GM04503 (cell line): ENCODE measurements around the gene ATP2B2.
"Not testable (repeated sequence)": the region's sequence is repeated elsewhere in the genome, so short reads cannot be mapped to it uniquely, and the experiment has no call there.

Experiments
- DNase-seq: peaks from one replicate; pipeline ENCODE4 v3.0.0-alpha.2; 2012; ENCODE audit warnings: low read depth

The ATP2B2 gene

DNA sequence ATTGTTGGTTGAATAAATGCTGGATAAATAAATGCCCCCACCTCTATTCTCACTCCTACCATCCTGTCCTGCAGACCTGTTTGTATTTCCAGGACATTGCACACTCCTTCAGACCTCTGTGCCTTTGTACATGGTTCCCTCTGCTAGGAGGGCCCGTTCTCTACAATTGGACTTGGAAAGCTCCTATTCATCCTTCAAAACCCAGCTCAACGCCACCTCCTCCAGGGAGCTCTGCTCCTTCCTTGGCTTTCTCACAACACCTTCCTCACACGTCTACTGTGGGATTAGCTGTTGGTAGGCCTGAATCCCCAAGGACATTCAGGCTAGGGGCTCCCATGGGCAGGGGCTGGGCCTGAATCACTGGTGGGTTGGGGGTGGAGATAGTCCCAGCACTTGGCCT, 105.8 kb downstream of the ATP2B2 start:
- no peak for DNase-seq

- no peak for DNase-seq
These were observed 107.0 kb downstream of the ATP2B2 start for GRCh38 chr3:10398341-10398740.

DNA sequence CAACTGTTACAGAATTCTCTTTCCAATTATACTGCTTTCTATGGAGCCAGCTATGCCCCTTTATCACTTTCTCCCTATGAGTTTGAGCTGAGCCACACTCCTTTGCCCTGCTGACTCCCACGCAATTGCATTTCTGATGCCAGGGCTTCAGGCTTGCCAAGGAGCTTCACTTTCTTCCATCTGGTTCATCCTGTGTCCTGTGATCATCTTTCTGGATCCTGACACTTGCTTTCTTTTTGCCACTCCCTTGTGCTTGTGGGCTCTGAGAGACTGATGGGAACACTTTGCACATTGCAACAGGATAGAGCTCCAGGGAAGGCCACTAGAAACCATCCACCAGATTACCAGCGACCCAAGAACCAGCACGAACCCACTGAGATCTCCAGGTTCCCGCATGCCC, 107.5 kb downstream of the ATP2B2 start:
- DNase-seq = no peak

GRCh38 chr3:10396931-10397330, 108.5 kb downstream of the ATP2B2 start:
- no peak for DNase-seq

DNA sequence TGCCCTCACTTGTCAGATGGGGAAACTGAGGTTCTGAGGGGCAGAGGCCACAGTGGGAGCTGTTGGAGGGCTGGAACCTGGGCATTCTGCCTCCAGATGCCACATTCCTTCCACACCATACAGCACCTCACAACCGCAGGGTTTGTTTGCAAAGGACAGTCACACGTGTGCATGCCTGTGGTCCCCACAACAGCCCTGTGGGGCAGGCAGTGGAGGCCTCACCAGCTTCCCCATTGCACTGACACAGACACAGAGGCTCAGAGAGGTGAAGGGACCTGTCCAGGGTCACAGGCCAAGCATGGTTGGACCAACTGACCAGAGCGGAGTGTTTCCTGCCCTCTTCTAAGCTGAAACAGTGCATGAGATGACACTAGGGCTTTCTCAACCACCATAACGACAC, 109.3 kb downstream of the ATP2B2 start:
- DNase-seq = no peak

GRCh38 chr3:10395671-10396070, 109.7 kb downstream of the ATP2B2 start:
- no peak for DNase-seq

DNA sequence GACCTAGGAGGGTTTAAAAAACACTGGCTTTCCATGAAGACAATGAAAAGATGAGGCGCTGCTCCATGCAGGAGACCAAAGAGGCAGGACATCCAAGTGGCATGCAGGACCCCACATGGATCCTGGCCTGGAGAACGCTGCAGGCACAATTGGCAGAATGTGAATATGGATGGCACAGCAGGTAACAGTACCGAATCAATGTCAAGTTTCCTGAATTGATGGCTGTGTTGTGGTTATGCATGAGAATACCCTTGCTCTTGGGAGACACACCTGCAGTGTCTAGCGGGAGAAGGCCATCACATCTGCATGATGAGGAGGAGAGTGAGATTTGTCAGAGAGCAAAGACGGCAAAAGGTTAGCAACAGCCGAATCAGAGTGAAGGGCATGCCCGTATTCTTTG, 110.2 kb downstream of the ATP2B2 start:
- no peak for DNase-seq

- DNase-seq = no peak
These were observed 110.8 kb downstream of the ATP2B2 start for GRCh38 chr3:10394491-10395025.

- no peak for DNase-seq
These were observed 111.9 kb downstream of the ATP2B2 start for GRCh38 chr3:10393514-10393913.

DNA sequence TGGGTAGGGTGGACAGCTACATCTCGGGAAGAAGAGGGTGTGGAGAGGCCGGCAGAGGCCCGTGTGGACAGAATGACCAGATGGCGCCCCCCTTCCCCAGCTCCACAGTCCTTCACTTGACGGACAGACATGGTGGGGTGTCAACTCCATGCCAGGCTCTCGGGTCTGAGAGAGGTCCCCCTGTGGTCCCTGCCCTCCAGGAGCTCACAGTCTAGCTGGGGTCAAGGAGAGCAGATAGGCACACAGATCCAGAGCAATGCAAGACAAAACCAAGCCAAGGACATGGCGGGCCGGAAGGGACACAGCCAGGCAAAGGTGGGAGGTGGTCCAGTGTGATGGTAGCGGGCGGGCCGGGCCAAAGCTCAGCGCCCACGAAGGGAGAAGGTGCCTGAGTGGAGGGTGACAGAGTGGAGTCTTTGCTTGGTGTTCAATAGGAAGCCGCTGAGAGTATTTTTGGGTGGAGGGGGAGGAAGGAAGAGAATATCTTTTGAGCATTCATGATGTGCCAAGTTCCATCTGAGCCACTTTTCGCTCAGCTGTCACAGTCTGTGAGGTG, 112.4 kb downstream of the ATP2B2 start:
- DNase-seq = no peak

DNA sequence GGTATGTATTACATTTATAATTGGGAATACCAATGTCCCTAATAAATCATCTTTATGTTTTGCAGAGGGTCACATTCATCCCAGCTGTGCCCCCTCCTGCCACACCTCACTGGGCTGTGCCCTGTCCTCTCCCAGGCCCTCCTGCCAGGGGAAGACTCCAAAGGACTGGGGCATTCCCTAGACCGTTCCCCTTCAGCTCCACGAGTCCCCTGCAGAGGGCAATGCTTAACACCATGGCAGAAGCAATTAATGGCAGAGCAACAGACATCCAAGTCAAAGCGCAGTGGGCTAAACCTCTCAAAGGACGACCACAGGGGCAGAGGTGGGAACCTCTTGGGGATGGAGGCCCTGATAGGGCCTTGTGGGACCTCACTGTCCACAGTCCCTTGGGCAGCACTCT, 113.1 kb downstream of the ATP2B2 start:
- DNase-seq = no peak

GRCh38 chr3:10391391-10391790, 114.0 kb downstream of the ATP2B2 start:
- DNase-seq = no peak

DNA sequence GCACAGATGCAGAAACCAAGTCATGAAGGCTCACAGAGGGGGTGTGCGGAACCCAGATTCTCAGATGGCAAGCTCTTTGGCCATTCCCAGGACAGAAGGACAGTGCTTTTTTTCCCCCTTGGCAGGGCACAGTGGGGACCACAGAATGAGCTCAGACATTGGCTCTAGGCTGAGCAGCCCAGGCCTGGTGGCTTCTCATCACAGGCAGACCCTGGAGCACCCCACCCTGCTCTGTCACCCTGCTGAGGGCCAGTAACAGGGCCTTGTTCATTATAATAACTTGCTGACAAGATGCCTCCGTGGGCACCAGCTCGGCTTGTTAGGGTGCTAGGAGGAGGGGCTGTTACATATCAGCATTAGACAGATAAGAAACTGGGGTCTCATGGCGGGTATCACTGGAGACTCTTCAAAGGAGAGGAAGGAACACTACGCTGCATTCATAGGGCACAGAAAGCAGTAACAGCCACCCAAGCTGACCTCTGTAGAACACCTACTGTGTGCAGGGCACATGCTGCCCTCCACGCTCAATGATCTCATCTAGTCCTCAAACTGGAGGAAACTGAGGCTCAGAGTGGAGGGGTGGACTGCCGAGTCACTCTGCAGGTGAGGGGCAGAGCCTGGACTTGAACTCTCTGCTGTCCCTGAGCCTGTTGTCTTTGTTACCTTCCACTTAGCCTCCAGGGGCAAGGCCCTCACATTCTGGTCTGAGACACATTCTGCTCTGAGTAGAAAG, 114.6 kb downstream of the ATP2B2 start:
- no peak for DNase-seq

DNA sequence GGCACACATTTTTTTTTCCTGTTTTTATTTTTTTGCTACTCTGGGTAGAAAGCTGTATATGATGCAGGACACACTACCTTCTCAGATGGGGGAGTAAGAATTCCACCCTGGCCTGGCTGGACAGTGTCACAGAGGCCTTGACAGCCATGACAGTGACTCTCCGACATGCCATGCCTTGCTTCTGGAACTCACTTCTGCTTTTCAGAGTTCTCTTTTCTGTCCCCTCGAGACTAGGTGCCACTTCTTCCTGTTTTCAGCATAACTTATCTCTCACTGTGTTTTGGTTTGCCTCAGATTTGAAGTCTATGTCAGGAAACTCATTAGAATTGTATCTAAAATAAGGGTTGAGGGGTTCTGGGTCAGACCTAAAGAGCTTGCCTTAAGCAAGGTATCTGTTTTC, 115.4 kb downstream of the ATP2B2 start:
- DNase-seq = no peak

GRCh38 chr3:10389339-10389738, 116.0 kb downstream of the ATP2B2 start:
- DNase-seq = no peak

GRCh38 chr3:10387881-10388609, 117.3 kb downstream of the ATP2B2 start:
- no peak for DNase-seq

- no peak for DNase-seq
These were observed 119.3 kb downstream of the ATP2B2 start for GRCh38 chr3:10386121-10386520.

GRCh38 chr3:10384541-10385360, 120.6 kb downstream of the ATP2B2 start:
- DNase-seq = no peak

GRCh38 chr3:10383850-10384248, 121.5 kb downstream of the ATP2B2 start:
- no peak for DNase-seq

DNA sequence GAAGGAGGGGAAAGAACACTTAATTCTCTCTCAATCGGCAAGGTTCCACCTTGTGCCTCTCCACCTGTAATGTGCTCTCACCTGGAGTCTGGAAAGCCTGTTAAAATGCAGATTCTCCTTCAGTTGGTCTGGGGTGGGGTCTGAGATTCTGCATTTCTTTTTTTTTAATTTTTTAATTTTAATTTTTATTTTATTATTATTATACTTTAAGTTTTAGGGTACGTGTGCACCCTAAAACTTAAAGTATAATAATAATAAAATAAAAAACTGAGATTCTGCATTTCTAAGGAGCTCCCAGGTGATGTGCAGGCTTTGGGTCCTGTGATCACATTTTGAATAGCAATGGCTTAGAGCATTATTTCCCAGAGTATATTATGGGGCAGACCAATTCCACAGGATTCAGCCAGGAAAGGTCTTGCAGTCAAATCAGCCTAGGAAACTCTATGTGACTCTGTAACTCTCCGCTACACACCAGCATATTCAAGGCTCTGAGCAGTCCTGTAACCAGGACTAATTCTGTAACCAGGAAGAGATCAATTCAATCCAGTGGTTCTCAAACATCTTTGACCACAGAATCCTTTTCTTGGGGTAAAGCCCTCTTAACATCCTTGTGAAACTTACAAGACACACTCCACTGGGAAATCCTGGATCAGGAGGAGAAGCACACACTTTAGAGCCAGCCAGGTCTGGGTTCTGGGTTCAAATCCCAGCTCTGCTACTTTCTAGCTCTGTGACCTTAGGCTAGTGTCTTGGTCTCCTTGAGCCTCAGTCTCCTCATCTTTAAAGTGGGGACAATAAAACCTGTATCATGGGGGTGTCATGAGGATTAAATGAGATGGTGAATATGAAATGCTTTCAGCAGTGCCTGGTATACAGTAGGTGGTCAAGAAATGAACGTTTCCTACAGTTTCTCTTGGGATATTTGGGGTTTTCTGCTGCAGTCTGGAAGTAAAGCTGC, 122.2 kb downstream of the ATP2B2 start:
- DNase-seq = no peak

DNA sequence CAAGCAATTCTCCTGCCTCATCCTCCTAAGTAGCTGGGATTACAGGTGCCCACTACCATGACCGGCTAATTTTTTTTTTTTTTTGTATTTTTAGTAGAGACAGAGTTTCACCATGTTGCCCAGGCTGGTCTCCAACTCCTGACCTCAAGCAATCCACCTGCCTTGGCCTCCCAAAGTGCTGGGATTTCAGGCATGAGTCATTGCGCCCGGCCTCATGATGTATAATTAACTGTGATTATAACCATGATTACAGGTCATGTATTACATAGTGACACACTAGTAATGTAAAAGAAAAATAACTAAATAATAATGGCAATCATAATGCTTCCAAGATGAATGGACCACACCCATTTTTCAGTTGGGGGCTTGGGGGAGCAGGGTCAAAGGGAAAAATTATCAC, 122.9 kb downstream of the ATP2B2 start:
- not testable (repeated sequence) for DNase-seq
